22Rv1 (cell line): ENCODE measurements around the gene ILRUN.

Experiments
- ZFX ChIP-seq: fragments of 450-650 bp; IDR thresholded peaks from 2 replicates; pipeline ENCODE4 v1.6.1; 2017; ENCODE audit warnings: antibody characterized with exemption, borderline replicate concordance
- TF ChIP-seq, protein P1 (sequence below): fragments of 450-650 bp; IDR thresholded peaks from 2 replicates; pipeline ENCODE4 v1.5.1; 2017; ENCODE audit warnings: mild to moderate bottlenecking

DNA sequence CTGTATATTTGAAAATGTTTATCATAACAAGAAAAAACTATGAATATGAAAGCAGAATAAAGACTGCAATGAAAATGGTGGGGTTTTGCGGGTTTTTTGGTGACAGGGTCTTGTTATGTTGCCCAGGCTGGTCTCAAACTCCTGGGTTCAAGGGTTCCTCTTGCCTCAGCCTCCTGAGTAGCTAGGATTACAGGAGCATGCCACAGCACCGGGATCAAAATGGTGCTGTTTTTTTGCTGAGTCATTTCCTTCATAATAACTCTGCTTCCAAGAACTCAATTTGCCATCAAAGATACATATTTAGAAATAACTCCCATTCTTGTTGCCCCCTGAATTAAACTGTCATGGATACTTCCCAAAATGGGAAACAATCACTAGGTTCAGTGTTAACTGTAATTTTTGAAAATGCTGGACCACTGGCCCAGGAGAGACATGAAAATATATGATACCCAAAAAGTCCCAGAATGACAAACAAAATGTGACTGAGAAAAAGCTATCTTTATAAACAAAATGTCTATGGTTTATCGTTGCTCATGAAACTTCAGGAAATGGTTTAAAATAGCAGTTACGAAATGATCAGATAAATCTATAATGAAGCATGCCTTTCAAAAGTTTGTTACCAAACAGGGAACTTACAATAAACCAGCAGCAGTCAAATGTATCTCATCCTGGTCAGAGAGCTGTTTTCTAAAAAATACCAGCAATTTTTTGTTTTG is 32.2 kb downstream of the ILRUN start:
- TF ChIP-seq, protein P1, sequence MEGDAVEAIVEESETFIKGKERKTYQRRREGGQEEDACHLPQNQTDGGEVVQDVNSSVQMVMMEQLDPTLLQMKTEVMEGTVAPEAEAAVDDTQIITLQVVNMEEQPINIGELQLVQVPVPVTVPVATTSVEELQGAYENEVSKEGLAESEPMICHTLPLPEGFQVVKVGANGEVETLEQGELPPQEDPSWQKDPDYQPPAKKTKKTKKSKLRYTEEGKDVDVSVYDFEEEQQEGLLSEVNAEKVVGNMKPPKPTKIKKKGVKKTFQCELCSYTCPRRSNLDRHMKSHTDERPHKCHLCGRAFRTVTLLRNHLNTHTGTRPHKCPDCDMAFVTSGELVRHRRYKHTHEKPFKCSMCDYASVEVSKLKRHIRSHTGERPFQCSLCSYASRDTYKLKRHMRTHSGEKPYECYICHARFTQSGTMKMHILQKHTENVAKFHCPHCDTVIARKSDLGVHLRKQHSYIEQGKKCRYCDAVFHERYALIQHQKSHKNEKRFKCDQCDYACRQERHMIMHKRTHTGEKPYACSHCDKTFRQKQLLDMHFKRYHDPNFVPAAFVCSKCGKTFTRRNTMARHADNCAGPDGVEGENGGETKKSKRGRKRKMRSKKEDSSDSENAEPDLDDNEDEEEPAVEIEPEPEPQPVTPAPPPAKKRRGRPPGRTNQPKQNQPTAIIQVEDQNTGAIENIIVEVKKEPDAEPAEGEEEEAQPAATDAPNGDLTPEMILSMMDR: no peak
- TF ChIP-seq ZFX: no peak
